ENCODE results near the gene RPGRIP1L. TPM values are rescaled to one million over a fixed set of nuclear protein-coding genes. Genes with fewer than 3 reads are reported as not detected.

Gene RPGRIP1L
- total RNA-seq, 3 donors from 2014 or later (not counting 1 experiment from before 2014, with no cell fraction given): 2.3 to 3.0 (median 2.6) TPM

DNA sequence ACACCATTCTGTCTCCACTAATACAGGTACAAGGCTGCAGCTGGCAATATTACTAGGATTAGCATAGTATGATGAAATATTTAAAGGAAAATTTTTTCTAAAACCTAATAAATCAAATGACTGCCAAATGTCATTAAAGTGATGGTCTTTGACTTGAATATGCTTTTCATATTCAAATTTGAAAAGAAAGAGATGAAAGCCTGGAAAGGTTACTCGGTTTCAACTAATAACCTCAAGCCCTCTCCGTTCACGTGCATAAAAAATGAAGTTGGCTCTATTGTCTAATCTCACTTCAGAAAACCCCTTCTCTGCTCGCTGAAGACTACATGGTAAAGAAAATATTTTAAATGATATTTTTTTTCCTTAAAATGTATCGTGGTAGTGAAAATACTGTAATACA, 83.2 kb downstream of the RPGRIP1L start:
- Mint-ChIP-seq H3K4me1 (no peaks in the 10 kb centered on the region), H3K9me3 (no peaks in the 10 kb centered on the region), H3K27me3 (ENCODE audit: low read depth in 2 of 2) (no peaks in the 10 kb centered on the region), H3K27ac (no peak overlapping the region), H3K4me3 (no peak overlapping the region), H3K36me3 (no peaks in the 10 kb centered on the region)
- no peaks in the 10 kb centered on the region for H3K4me1 ChIP-seq (ENCODE audit: control insufficient read depth, insufficient read depth, low read length)
- intact Hi-C loops (cut with micrococcal nuclease): no loop called here
- no peaks in the 10 kb centered on the region for H3K27me3 ChIP-seq (ENCODE audit: control insufficient read depth, insufficient read depth, low read length)
- WGBS (ENCODE audit: insufficient coverage): no CpG with 5 or more reads among the region's 5 CpGs
- no peak for ATAC-seq
- H3K27ac ChIP-seq (ENCODE audit: low read length): no peak overlapping the region
- TF ChIP-seq CTCF (IDR thresholded peaks at IDR 0.05): no peak
- no peaks in the 10 kb centered on the region for H3K9me3 ChIP-seq (ENCODE audit: control insufficient read depth, insufficient read depth, low read length)
- no peak overlapping the region for H3K4me3 ChIP-seq (ENCODE audit: low read length)
- no peak for DNase-seq
- H3K36me3 ChIP-seq (ENCODE audit: control insufficient read depth, insufficient read depth, low read length): no peaks in the 10 kb centered on the region

GRCh38 chr16:53619235-53619634, 84.4 kb downstream of the RPGRIP1L start:
- WGBS (ENCODE audit: insufficient coverage): 92% methylated on average over 2 of the region's 3 CpGs
- no peaks in the 10 kb centered on the region for H3K4me1 Mint-ChIP-seq
- H3K36me3 ChIP-seq (ENCODE audit: control insufficient read depth, insufficient read depth, low read length): no peaks in the 10 kb centered on the region

GRCh38 chr16:53614346-53614745, 89.3 kb downstream of the RPGRIP1L start:
- no peak overlapping the region for H3K27ac ChIP-seq (ENCODE audit: low read length)
- no peak overlapping the region for H3K4me3 ChIP-seq (ENCODE audit: low read length)
- no peak for DNase-seq
- ATAC-seq: no peak
- no peak for TF ChIP-seq CTCF (IDR thresholded peaks at IDR 0.05)
- no peaks in the 10 kb centered on the region for H3K36me3 Mint-ChIP-seq
- no peak overlapping the region for H3K4me3 Mint-ChIP-seq
- no peaks in the 10 kb centered on the region for H3K36me3 ChIP-seq (ENCODE audit: control insufficient read depth, insufficient read depth, low read length)
- intact Hi-C loops (cut with micrococcal nuclease): no loop called here
- no peaks in the 10 kb centered on the region for H3K9me3 Mint-ChIP-seq
- no peaks in the 10 kb centered on the region for H3K4me1 Mint-ChIP-seq
- H3K27me3 Mint-ChIP-seq (ENCODE audit: low read depth in 2 of 2): no peaks in the 10 kb centered on the region
- no peak overlapping the region for H3K27ac Mint-ChIP-seq
- WGBS (ENCODE audit: insufficient coverage): 95% methylated on average over 1 of the region's 1 CpG
- H3K27me3 ChIP-seq (ENCODE audit: control insufficient read depth, insufficient read depth, low read length): no peaks in the 10 kb centered on the region
- no peaks in the 10 kb centered on the region for H3K9me3 ChIP-seq (ENCODE audit: control insufficient read depth, insufficient read depth, low read length)
- no peaks in the 10 kb centered on the region for H3K4me1 ChIP-seq (ENCODE audit: control insufficient read depth, insufficient read depth, low read length)

More at GRCh38 chr16:53619235-53619634, 84.4 kb downstream of the RPGRIP1L start:
- H3K4me1 ChIP-seq (ENCODE audit: control insufficient read depth, insufficient read depth, low read length): no peaks in the 10 kb centered on the region
- no peaks in the 10 kb centered on the region for H3K27me3 ChIP-seq (ENCODE audit: control insufficient read depth, insufficient read depth, low read length)
- H3K36me3 Mint-ChIP-seq: no peaks in the 10 kb centered on the region
- H3K9me3 Mint-ChIP-seq: no peaks in the 10 kb centered on the region
- no peak overlapping the region for H3K27ac Mint-ChIP-seq
- H3K4me3 Mint-ChIP-seq: no peak overlapping the region
- no peaks in the 10 kb centered on the region for H3K9me3 ChIP-seq (ENCODE audit: control insufficient read depth, insufficient read depth, low read length)
- no peak overlapping the region for H3K27ac ChIP-seq (ENCODE audit: low read length)
- no peak for ATAC-seq
- H3K4me3 ChIP-seq (ENCODE audit: low read length): no peak overlapping the region
- no peak for TF ChIP-seq CTCF (IDR thresholded peaks at IDR 0.05)
- H3K27me3 Mint-ChIP-seq (ENCODE audit: low read depth in 2 of 2): no peaks in the 10 kb centered on the region
- intact Hi-C loops (cut with micrococcal nuclease): no loop called here
- no peak for DNase-seq

GRCh38 chr16:53612003-53612402, 91.7 kb downstream of the RPGRIP1L start:
- no peaks in the 10 kb centered on the region for H3K9me3 Mint-ChIP-seq

More at GRCh38 chr16:53612003-53612402, 91.7 kb downstream of the RPGRIP1L start:
- Histone ChIP-seq H3K27ac (ENCODE audit: low read length) (no peak overlapping the region), H3K4me1 (ENCODE audit: control insufficient read depth, insufficient read depth, low read length) (no peaks in the 10 kb centered on the region), H3K36me3 (ENCODE audit: control insufficient read depth, insufficient read depth, low read length) (no peaks in the 10 kb centered on the region), H3K27me3 (ENCODE audit: control insufficient read depth, insufficient read depth, low read length) (no peaks in the 10 kb centered on the region), H3K4me3 (ENCODE audit: low read length) (no peak overlapping the region), H3K9me3 (ENCODE audit: control insufficient read depth, insufficient read depth, low read length) (no peaks in the 10 kb centered on the region)
- 100% methylated on average over 2 of the region's 3 CpGs for WGBS (ENCODE audit: insufficient coverage)
- ATAC-seq (no peak), DNase-seq (no peak)
- no peaks in the 10 kb centered on the region for H3K4me1 Mint-ChIP-seq
- no peak for TF ChIP-seq CTCF (IDR thresholded peaks at IDR 0.05)
- no peaks in the 10 kb centered on the region for H3K36me3 Mint-ChIP-seq
- H3K4me3 Mint-ChIP-seq: no peak overlapping the region
- intact Hi-C loops (cut with micrococcal nuclease): no loop called here
- H3K27ac Mint-ChIP-seq: no peak overlapping the region
- H3K27me3 Mint-ChIP-seq (ENCODE audit: low read depth in 2 of 2): no peaks in the 10 kb centered on the region

Data from natural killer cell (primary cell).